Spleen (tissue), 11 donors: ENCODE results near the gene NPY. TPM values are rescaled to one million over a fixed set of nuclear protein-coding genes. Genes with fewer than 3 reads are reported as not detected.

Experiments used
- DNase-seq: peaks from one replicate; pipeline ENCODE4 v3.0.0-alpha.2; 2020
- H3K27ac ChIP-seq, 8 donors: fragments of 200-600 bp; sonication (generic) in 7 of 8; 1 replicate in 4 of 8; 2 replicates in 4 of 8; pipeline versions ENCODE4 v1.5.0 to v1.8.0; 2016 to 2021; ENCODE audit warnings: inconsistent platforms in 4 of 8, mild to moderate bottlenecking in 4 of 8, moderate library complexity in 1 of 8
- H3K27me3 ChIP-seq, 7 donors: fragments of 200-600 bp; sonication (generic) in 6 of 7; replicated peaks in 1 of 7; 1 replicate in 4 of 7; 2 replicates in 3 of 7; pipeline versions ENCODE4 v1.5.0 to v1.8.0; 2016 to 2021; ENCODE audit warnings: inconsistent platforms in 3 of 7, mild to moderate bottlenecking in 1 of 7
- H3K36me3 ChIP-seq, 6 donors: fragments of 200-600 bp; sonication (generic) in 5 of 6; 1 replicate in 4 of 6; 2 replicates in 2 of 6; pipeline versions ENCODE4 v1.5.0 to v1.8.0; 2016 to 2021; ENCODE audit warnings: inconsistent platforms in 2 of 6
- H3K4me1 ChIP-seq, 6 donors: fragments of 200-600 bp; sonication (generic) in 5 of 6; 1 replicate in 3 of 6; 2 replicates in 3 of 6; pipeline versions ENCODE4 v1.5.0 to v1.8.0; 2016 to 2021; ENCODE audit warnings: inconsistent platforms in 3 of 6
- H3K4me3 ChIP-seq, 8 donors: fragments of 200-600 bp; sonication (generic) in 7 of 8; 1 replicate in 4 of 8; 2 replicates in 4 of 8; pipeline versions ENCODE4 v1.5.0 to v1.8.0; 2016 to 2021; ENCODE audit warnings: inconsistent platforms in 4 of 8, mild to moderate bottlenecking in 4 of 8, moderate library complexity in 2 of 8
- H3K9me3 ChIP-seq, 8 donors: fragments of 200-600 bp; sonication (generic) in 7 of 8; 1 replicate in 4 of 8; 2 replicates in 4 of 8; pipeline versions ENCODE4 v1.5.0 to v1.8.0; 2016 to 2021; ENCODE audit warnings: inconsistent platforms in 4 of 8
- POLR2A ChIP-seq, 3 donors: fragments of 450-650 bp; IDR thresholded peaks; one replicate each; pipeline ENCODE4 v1.5.1; 2017; ENCODE audit warnings: antibody characterized with exemption in 3 of 3, mild to moderate bottlenecking in 1 of 3
- POLR2AphosphoS5 ChIP-seq, 3 donors: sonication (generic); formaldehyde crosslinking; IDR thresholded peaks; one replicate each; pipeline ENCODE4 v1.5.1; 2017; ENCODE audit warnings: antibody characterized with exemption in 3 of 3
- WGBS, 5 donors: extraction: QIAGEN DNeasy Blood & Tissue Kit in 3 of 5; methylation state at CpG; one replicate each; pipeline versions ENCODE4 v1.1.5 to v1.1.7; 2013 to 2018; 5-methylcytosine and 5-hydroxymethylcytosine counted together
- intact Hi-C: fragments of 100-400 bp; cut with DNase I; formaldehyde crosslinking; loops from one replicate; pipeline ENCODE4 v1.15.0; 2023; ENCODE audit warnings: low total_unique reads
- polyA plus RNA-seq, 3 donors: library from polyadenylated mRNA; stranded (reverse); fragments of 200-250 nt; gene quantifications; one replicate each; pipeline ENCODE4 v1.2.1, GENCODE V29; 2013
- total RNA-seq, 7 donors: library from RNA; depleted of rRNA in 3 of 7; stranded (reverse); fragments of >200 nt in 3 of 7; fragmentation: NEBNext Ultra II Directional in 4 of 7; extraction: Animal tissue kit (Norgen Biotek cat#: 25700) in 4 of 7; gene quantifications; one replicate each; pipeline versions ENCODE4 v1.1.0 to v1.2.1, GENCODE V29; 2016 to 2021
- TF ChIP-seq, protein P1 (sequence below), 11 experiments: fragments of 200-600 bp in 7 of 11; fragments of 450-650 bp in 4 of 11; sonication (generic) in 4 of 11; IDR thresholded peaks in 8 of 11; conservative IDR thresholded peaks in 3 of 11; 1 replicate in 7 of 11; 2 replicates in 4 of 11; pipeline versions ENCODE4 v1.4.0 to v1.8.0; 2016 to 2021; ENCODE audit warnings: antibody characterized with exemption in 11 of 11, inconsistent platforms in 4 of 11, mild to moderate bottlenecking in 1 of 11
- donor health status: healthy with polysubstance abuse.
- donor health status: DM: no; HTN: no; CAD: no; lungs with moderate emphysema.
- donor health status: DM: no; HTN: no; CAD: no.
- donor health status: Bipolar disorder and iron deficiency.
- donor health status: healthy.
- donor health status: DM: no; HTN: no; CAD: no.
- donor health status: DM: yes; HTN: yes; CAD: no.

NPY gene
- total and polyA plus RNA-seq, 10 donors: 0.56 to 1.1 TPM; not detected in 8

DNA sequence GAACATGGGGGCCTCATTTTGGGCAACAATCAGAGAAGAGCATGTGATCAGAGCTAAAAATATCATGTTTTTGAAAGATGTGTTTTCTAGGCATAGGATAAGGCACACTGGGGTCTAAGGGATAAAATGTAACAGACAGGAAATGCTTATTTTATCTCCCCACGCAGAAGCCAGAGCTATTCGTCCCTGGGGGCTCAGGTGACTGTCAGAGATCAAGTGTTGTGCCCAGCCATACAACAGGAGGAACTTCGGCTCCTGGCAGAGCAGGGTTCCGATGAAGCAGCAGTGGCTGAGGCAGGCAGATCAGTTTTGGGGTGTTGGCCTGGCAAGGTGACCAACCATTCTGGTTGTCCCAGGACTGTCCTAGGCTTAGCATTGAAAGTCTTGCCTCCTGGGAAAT, 15.2 kb downstream of the NPY start:
- peaks cover 0 to 8% (median 0%) of the 10 kb centered on the region in 7 donors for H3K27me3 ChIP-seq
- intact Hi-C loops: loop anchor here (10.0 kb wide), 1 partner anchor 366 kb away; no protein-coding TSS in a partner anchor
- WGBS, 5 donors: 16 to 31% (median 22%) methylated on average over 4 of the region's 4 CpGs

DNA sequence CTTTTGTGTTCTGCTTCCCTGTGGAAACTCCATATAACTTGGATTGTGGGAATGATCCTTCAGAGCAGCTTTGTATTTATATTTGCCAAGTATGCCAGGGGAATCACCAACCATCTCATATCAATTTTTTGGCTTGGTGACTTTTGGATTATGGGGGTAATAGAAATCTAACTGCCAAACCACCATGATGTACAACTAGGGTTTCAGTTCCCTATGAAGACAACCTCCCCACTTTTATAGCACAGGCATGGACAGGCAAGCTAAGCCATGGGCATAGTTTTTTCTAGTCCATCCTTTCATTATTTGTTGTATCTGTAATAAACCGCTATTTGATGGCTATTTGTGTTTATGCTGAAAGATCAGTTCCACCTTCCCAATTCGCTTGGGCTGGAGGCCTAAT, 17.7 kb downstream of the NPY start:
- peaks cover 0 to 5% (median 0%) of the 10 kb centered on the region in 8 donors for H3K9me3 ChIP-seq
- intact Hi-C loops: no loop called here
- no peak for DNase-seq
- H3K4me3 ChIP-seq: no peak overlapping the region
- no peaks in the 10 kb centered on the region for H3K36me3 ChIP-seq
- TF ChIP-seq, protein P1, sequence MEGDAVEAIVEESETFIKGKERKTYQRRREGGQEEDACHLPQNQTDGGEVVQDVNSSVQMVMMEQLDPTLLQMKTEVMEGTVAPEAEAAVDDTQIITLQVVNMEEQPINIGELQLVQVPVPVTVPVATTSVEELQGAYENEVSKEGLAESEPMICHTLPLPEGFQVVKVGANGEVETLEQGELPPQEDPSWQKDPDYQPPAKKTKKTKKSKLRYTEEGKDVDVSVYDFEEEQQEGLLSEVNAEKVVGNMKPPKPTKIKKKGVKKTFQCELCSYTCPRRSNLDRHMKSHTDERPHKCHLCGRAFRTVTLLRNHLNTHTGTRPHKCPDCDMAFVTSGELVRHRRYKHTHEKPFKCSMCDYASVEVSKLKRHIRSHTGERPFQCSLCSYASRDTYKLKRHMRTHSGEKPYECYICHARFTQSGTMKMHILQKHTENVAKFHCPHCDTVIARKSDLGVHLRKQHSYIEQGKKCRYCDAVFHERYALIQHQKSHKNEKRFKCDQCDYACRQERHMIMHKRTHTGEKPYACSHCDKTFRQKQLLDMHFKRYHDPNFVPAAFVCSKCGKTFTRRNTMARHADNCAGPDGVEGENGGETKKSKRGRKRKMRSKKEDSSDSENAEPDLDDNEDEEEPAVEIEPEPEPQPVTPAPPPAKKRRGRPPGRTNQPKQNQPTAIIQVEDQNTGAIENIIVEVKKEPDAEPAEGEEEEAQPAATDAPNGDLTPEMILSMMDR (IDR thresholded peaks at IDR 0.05 in 8 of 11, conservative IDR thresholded peaks at IDR 0.05 in 3 of 11): no peak
- TF ChIP-seq POLR2A (IDR thresholded peaks at IDR 0.05) (no peak), POLR2AphosphoS5 (IDR thresholded peaks at IDR 0.05) (no peak)
- H3K4me1 ChIP-seq: no peaks in the 10 kb centered on the region
- H3K27ac ChIP-seq: no peak overlapping the region
- peaks cover 0 to 27% (median 0%) of the 10 kb centered on the region in 7 donors for H3K27me3 ChIP-seq
- 81 to 94% (median 89%) methylated on average over 2 of the region's 2 CpGs for WGBS, 5 donors

More for the DNA sequence above, 15.2 kb downstream of the NPY start:
- peaks cover 0 to 5% (median 0%) of the 10 kb centered on the region in 8 donors for H3K9me3 ChIP-seq
- TF ChIP-seq POLR2AphosphoS5 (IDR thresholded peaks at IDR 0.05) (no peak), POLR2A (IDR thresholded peaks at IDR 0.05) (no peak)
- TF ChIP-seq, protein P1 (IDR thresholded peaks at IDR 0.05 in 8 of 11, conservative IDR thresholded peaks at IDR 0.05 in 3 of 11): no peak
- DNase-seq: no peak
- no peak overlapping the region for H3K27ac ChIP-seq
- no peaks in the 10 kb centered on the region for H3K4me1 ChIP-seq
- H3K36me3 ChIP-seq: no peaks in the 10 kb centered on the region
- no peak overlapping the region for H3K4me3 ChIP-seq

DNA sequence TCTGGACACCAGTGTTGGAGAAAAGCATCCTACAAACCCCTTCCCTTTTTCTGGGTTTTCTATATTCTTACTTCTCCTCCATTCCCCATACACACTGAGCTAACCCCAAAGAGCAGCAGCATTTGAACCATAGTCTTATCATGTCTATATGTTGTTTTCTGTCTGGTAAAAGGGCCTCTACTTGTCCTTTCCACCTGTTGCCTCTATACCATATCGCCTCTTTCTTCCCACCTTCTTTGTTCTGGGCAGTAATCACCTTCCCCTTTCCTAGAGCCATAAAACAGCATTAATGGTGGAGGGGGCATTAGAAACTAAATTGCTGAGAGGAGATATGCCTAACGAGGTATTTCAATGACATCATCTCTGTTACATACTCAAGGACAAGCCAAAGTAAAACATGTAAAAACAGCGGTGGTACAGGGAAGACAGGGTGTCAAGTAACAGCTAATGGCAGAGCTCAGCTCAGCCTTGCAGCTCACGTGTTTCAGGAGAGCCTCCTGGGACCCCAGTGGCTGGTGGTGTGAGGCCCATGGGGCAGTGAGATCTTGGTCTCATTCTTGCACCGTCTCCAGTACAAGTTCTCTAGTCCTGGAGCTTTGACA, 20.6 kb downstream of the NPY start:
- 73 to 80% (median 74%) methylated on average over 5 of the region's 5 CpGs for WGBS, 5 donors
- Histone ChIP-seq H3K36me3 (no peaks in the 10 kb centered on the region), H3K27ac (no peak overlapping the region), H3K4me1 (no peaks in the 10 kb centered on the region), H3K9me3 (peaks cover 0 to 5% (median 0%) of the 10 kb centered on the region in 8 donors), H3K4me3 (no peak overlapping the region), H3K27me3 (peaks cover 0 to 25% (median 0%) of the 10 kb centered on the region in 7 donors)
- intact Hi-C loops: no loop called here
- no peak for DNase-seq
- TF ChIP-seq, protein P1 (IDR thresholded peaks at IDR 0.05 in 8 of 11, conservative IDR thresholded peaks at IDR 0.05 in 3 of 11): no peak
- no peak for TF ChIP-seq POLR2A (IDR thresholded peaks at IDR 0.05)
- TF ChIP-seq POLR2AphosphoS5 (IDR thresholded peaks at IDR 0.05): no peak

DNA sequence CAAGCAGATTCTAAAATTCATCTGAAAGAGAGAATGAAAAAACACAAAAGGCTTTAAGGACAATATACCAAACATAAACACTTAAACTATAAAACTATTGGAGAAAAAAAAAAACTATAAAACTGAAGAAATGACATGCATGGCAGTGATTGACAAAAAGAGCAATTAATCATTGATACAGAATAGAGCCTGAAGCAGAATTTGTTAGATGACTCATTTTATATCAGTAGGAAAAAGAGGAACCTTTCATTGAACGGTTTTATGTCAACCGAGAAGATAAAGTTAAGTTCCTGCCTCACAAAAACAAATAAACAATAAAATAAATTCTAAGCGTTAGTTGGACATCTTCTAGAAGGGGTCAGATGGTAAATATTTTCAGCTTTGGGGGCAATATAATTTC, 23.3 kb downstream of the NPY start:
- WGBS, 5 donors: 34 to 55% (median 51%) methylated on average over 3 of the region's 3 CpGs
- H3K4me3 ChIP-seq: no peak overlapping the region
- peaks cover 0 to 25% (median 0%) of the 10 kb centered on the region in 7 donors for H3K27me3 ChIP-seq
- TF ChIP-seq POLR2A (IDR thresholded peaks at IDR 0.05) (no peak), POLR2AphosphoS5 (IDR thresholded peaks at IDR 0.05) (no peak)
- TF ChIP-seq, protein P1 (IDR thresholded peaks at IDR 0.05 in 8 of 11, conservative IDR thresholded peaks at IDR 0.05 in 3 of 11): no peak
- H3K9me3 ChIP-seq: no peaks in the 10 kb centered on the region
- H3K27ac ChIP-seq: no peak overlapping the region
- no peaks in the 10 kb centered on the region for H3K36me3 ChIP-seq
- no peak for DNase-seq
- intact Hi-C loops: no loop called here
- H3K4me1 ChIP-seq: no peaks in the 10 kb centered on the region
